ENCODE measurements around the gene TNKS2.

- TF ChIP-seq CTCF (IDR thresholded peaks at IDR 0.05) (no peak), POLR2A (IDR thresholded peaks at IDR 0.05) (no peak), POLR2AphosphoS5 (IDR thresholded peaks at IDR 0.05) (no peak)
Observed at GRCh38 chr10:91756286-91756685, 41.9 kb upstream of the TNKS2 start.

All from breast epithelium (tissue), 3 donors.